ENCODE results near the gene BCAS3. TPM values are rescaled to one million over a fixed set of nuclear protein-coding genes. Genes with fewer than 3 reads are reported as not detected.

BCAS3 gene
- total and polyA plus RNA-seq, 4 donors: 5.8 to 24.6 (median 10.1) TPM

DNA sequence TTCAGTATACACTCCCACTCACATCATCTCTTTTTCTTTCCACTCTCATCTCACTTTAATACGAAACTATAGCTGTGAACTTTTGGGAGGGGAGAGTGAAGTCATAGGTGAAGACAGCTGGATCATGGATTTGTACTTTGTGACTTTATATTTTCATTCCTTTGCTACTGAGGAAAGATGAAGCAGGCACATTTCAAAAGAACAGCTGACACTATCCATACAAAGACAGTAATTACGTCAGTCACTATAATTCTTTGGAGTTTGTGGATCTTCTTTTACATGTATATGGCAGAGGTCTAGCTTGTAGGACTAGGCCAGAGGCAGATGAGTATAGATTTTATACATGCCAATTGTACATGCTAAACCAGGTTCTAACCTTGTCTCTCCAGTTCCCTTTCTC, 346.3 kb downstream of the BCAS3 start:
- 96% methylated on average over 2 of the region's 2 CpGs for whole genome bisulfite sequencing

DNA sequence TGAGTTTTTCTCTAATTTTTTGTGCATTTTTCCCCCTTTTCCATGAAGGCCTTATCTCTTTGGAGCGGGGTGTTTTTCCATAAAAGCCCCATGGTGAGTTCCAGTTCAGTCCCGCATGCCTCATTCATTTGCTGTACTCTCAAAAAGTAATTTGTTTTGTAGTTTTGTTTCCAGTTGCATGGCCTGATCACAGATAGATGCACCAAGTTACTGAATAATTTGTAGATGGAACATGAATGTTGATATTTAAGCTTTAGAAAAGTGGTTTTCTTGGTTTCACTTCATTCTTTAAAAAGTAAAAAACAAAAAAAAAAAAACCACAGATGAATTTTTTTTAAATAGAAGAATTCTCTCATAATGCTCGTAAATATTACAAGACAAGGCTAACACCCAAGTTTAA, 349.2 kb downstream of the BCAS3 start:
- Histone ChIP-seq H3K4me3 (ENCODE audit: low read depth in 1 of 3, low read length in 3 of 3) (no peak overlapping the region), H3K27ac (ENCODE audit: low read depth in 1 of 2, low read length in 2 of 2) (no peak overlapping the region), H3K36me3 (ENCODE audit: control insufficient read depth in 4 of 4, insufficient read depth in 3 of 4, low read depth in 1 of 4, low read length in 3 of 4) (no peaks in the 10 kb centered on the region), H3K27me3 (ENCODE audit: control insufficient read depth in 4 of 4, insufficient read depth in 4 of 4, low read length in 3 of 4) (no peaks in the 10 kb centered on the region), H3K4me1 (ENCODE audit: control insufficient read depth in 4 of 4, insufficient read depth in 4 of 4, low read length in 3 of 4) (peaks cover 0 to 7% (median 5%) of the 10 kb centered on the region in 4 donors), H3K9me3 (ENCODE audit: control insufficient read depth in 4 of 4, low read length in 3 of 4) (no peaks in the 10 kb centered on the region), H3K9ac (ENCODE audit: low read depth in 1 of 2, low read length in 2 of 2) (no peak overlapping the region)
- 97% methylated on average over 3 of the region's 3 CpGs for WGBS
- TF ChIP-seq HNF4G (IDR thresholded peaks at IDR 0.05): no peak
- TF ChIP-seq TAF1 (conservative IDR thresholded peaks at IDR 0.05): no peak
- DNase-seq (ENCODE audit: low spot score): no peak

More for the DNA sequence above, 346.3 kb downstream of the BCAS3 start:
- no peak overlapping the region for H3K4me3 ChIP-seq (ENCODE audit: low read depth in 1 of 3, low read length in 3 of 3)
- H3K27me3 ChIP-seq (ENCODE audit: control insufficient read depth in 4 of 4, insufficient read depth in 4 of 4, low read length in 3 of 4): no peaks in the 10 kb centered on the region
- no peak overlapping the region for H3K27ac ChIP-seq (ENCODE audit: low read depth in 1 of 2, low read length in 2 of 2)
- H3K9me3 ChIP-seq (ENCODE audit: control insufficient read depth in 4 of 4, low read length in 3 of 4): no peaks in the 10 kb centered on the region
- TF ChIP-seq NR2F2 (IDR thresholded peaks at IDR 0.05) (no peak), HNF4A (conservative IDR thresholded peaks at IDR 0.05) (no peak), FOXA1 (IDR thresholded peaks at IDR 0.05) (no peak), EGR1 (IDR thresholded peaks at IDR 0.05; ENCODE audit: low read depth in 2 of 2) (no peak), JUND (IDR thresholded peaks at IDR 0.05) (no peak), TAF1 (conservative IDR thresholded peaks at IDR 0.05) (no peak), SP1 (IDR thresholded peaks at IDR 0.05) (no peak), RAD21 (IDR thresholded peaks at IDR 0.05) (no peak), RXRA (IDR thresholded peaks at IDR 0.05) (no peak), FOXA2 (IDR thresholded peaks at IDR 0.05) (no peak), HNF4G (IDR thresholded peaks at IDR 0.05) (no peak), GABPA (IDR thresholded peaks at IDR 0.05 in 1 of 2, conservative IDR thresholded peaks at IDR 0.05 in 1 of 2) (no peak)
- TF ChIP-seq, protein P1, sequence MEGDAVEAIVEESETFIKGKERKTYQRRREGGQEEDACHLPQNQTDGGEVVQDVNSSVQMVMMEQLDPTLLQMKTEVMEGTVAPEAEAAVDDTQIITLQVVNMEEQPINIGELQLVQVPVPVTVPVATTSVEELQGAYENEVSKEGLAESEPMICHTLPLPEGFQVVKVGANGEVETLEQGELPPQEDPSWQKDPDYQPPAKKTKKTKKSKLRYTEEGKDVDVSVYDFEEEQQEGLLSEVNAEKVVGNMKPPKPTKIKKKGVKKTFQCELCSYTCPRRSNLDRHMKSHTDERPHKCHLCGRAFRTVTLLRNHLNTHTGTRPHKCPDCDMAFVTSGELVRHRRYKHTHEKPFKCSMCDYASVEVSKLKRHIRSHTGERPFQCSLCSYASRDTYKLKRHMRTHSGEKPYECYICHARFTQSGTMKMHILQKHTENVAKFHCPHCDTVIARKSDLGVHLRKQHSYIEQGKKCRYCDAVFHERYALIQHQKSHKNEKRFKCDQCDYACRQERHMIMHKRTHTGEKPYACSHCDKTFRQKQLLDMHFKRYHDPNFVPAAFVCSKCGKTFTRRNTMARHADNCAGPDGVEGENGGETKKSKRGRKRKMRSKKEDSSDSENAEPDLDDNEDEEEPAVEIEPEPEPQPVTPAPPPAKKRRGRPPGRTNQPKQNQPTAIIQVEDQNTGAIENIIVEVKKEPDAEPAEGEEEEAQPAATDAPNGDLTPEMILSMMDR (IDR thresholded peaks at IDR 0.05; ENCODE audit: low read depth, low read length, missing input control): no peak
- TF ChIP-seq, protein P2, sequence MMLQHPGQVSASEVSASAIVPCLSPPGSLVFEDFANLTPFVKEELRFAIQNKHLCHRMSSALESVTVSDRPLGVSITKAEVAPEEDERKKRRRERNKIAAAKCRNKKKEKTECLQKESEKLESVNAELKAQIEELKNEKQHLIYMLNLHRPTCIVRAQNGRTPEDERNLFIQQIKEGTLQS (IDR thresholded peaks at IDR 0.05): no peak
- TF ChIP-seq, protein P3, sequence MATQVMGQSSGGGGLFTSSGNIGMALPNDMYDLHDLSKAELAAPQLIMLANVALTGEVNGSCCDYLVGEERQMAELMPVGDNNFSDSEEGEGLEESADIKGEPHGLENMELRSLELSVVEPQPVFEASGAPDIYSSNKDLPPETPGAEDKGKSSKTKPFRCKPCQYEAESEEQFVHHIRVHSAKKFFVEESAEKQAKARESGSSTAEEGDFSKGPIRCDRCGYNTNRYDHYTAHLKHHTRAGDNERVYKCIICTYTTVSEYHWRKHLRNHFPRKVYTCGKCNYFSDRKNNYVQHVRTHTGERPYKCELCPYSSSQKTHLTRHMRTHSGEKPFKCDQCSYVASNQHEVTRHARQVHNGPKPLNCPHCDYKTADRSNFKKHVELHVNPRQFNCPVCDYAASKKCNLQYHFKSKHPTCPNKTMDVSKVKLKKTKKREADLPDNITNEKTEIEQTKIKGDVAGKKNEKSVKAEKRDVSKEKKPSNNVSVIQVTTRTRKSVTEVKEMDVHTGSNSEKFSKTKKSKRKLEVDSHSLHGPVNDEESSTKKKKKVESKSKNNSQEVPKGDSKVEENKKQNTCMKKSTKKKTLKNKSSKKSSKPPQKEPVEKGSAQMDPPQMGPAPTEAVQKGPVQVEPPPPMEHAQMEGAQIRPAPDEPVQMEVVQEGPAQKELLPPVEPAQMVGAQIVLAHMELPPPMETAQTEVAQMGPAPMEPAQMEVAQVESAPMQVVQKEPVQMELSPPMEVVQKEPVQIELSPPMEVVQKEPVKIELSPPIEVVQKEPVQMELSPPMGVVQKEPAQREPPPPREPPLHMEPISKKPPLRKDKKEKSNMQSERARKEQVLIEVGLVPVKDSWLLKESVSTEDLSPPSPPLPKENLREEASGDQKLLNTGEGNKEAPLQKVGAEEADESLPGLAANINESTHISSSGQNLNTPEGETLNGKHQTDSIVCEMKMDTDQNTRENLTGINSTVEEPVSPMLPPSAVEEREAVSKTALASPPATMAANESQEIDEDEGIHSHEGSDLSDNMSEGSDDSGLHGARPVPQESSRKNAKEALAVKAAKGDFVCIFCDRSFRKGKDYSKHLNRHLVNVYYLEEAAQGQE (IDR thresholded peaks at IDR 0.05): no peak
- TF ChIP-seq, protein P4, sequence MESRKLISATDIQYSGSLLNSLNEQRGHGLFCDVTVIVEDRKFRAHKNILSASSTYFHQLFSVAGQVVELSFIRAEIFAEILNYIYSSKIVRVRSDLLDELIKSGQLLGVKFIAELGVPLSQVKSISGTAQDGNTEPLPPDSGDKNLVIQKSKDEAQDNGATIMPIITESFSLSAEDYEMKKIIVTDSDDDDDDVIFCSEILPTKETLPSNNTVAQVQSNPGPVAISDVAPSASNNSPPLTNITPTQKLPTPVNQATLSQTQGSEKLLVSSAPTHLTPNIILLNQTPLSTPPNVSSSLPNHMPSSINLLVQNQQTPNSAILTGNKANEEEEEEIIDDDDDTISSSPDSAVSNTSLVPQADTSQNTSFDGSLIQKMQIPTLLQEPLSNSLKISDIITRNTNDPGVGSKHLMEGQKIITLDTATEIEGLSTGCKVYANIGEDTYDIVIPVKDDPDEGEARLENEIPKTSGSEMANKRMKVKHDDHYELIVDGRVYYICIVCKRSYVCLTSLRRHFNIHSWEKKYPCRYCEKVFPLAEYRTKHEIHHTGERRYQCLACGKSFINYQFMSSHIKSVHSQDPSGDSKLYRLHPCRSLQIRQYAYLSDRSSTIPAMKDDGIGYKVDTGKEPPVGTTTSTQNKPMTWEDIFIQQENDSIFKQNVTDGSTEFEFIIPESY (IDR thresholded peaks at IDR 0.05): no peak
- TF ChIP-seq, protein P5, sequence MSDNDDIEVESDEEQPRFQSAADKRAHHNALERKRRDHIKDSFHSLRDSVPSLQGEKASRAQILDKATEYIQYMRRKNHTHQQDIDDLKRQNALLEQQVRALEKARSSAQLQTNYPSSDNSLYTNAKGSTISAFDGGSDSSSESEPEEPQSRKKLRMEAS (IDR thresholded peaks at IDR 0.05): no peak
- no peak for DNase-seq (ENCODE audit: low spot score)
- no peaks in the 10 kb centered on the region for H3K4me1 ChIP-seq (ENCODE audit: control insufficient read depth in 4 of 4, insufficient read depth in 4 of 4, low read length in 3 of 4)
- H3K36me3 ChIP-seq (ENCODE audit: control insufficient read depth in 4 of 4, insufficient read depth in 3 of 4, low read depth in 1 of 4, low read length in 3 of 4): no peaks in the 10 kb centered on the region
- no peak overlapping the region for H3K9ac ChIP-seq (ENCODE audit: low read depth in 1 of 2, low read length in 2 of 2)
